AG04450 (cell line): Measurements from ENCODE around the gene ARHGAP35. TPM values are rescaled to one million over a fixed set of nuclear protein-coding genes. Genes with fewer than 3 reads are reported as not detected.

Source experiments
- CTCF ChIA-PET: fragments of 300-600, 350-600 bp; formaldehyde crosslinking; extraction: SDS; loops from one replicate; lab custom pipeline; 2022; ENCODE audit warnings: antibody characterized with exemption, inconsistent platforms; lab: Charles Lee
- POLR2A ChIA-PET: fragments of 350-600 bp; formaldehyde crosslinking; extraction: SDS; loops from one replicate; lab custom pipeline; 2021; ENCODE audit warnings: antibody characterized with exemption, inconsistent platforms; lab: Yijun Ruan, JAX
- DNase-seq: peaks from one replicate; pipeline ENCODE4 v3.0.0-alpha.2; 2011; ENCODE audit warnings: low read depth, low spot score
- H3K27ac ChIP-seq: one replicate; pipeline ENCODE4 v1.5.1; 2012; ENCODE audit warnings: low read depth, low read length, control low read depth
- H3K27me3 ChIP-seq: one replicate; pipeline ENCODE4 v1.6.0; 2012; ENCODE audit warnings: low read length; ENCODE audit not compliant: control insufficient read depth, insufficient read depth
- H3K4me3 ChIP-seq: 2 replicates; pipeline ENCODE4 v1.5.1; 2011; ENCODE audit warnings: mild to moderate bottlenecking, low read depth, low read length, control low read depth
- H3K9me3 ChIP-seq: 2 replicates; pipeline ENCODE4 v1.5.1; 2012; ENCODE audit warnings: low read length; ENCODE audit not compliant: control insufficient read depth, insufficient read depth
- CTCF ChIP-seq: IDR thresholded peaks from 2 replicates; pipeline ENCODE4 v1.5.1; 2011; ENCODE audit warnings: low read depth, low read length, control low read depth, inconsistent platforms
- polyA plus RNA-seq: library from polyadenylated mRNA; depleted of rRNA; stranded (reverse); fragments of >200 nt; gene quantifications from 2 replicates; pipeline ENCODE4 v1.2.3, GENCODE V29; 2011

The ARHGAP35 gene
- polyA plus RNA-seq, 1 experiment, result 28.7 TPM

GRCh38 chr19:46841458-46842083, 19.2 kb upstream of the ARHGAP35 start:
- Histone ChIP-seq H3K9me3 (no peaks in the 10 kb centered on the region), H3K4me3 (no peak overlapping the region), H3K27me3 (no peaks in the 10 kb centered on the region), H3K27ac (no peak overlapping the region)
- DNase-seq, result no peak
- POLR2A ChIA-PET, result interaction anchor here (1.2 to 2.9 kb wide), 3 partner anchors 9 to 53 kb away, joined by 3 to 52 read pairs (median 6); partner anchors contain the start of genes AP2S1 and SLC1A5
- CTCF ChIA-PET, result interaction anchor here (0.6 to 3.9 kb wide), 17 partner anchors 8 to 155 kb away, joined by 3 to 52 read pairs (median 8); partner anchors contain the start of gene AP2S1
- no peak for TF ChIP-seq CTCF

GRCh38 chr19:46842791-46843190, 18.0 kb upstream of the ARHGAP35 start:
- no peaks in the 10 kb centered on the region for H3K9me3 ChIP-seq
- no peak overlapping the region for H3K27ac ChIP-seq
- CTCF ChIA-PET, result interaction anchor here (0.6 to 3.9 kb wide), 3 partner anchors 9 to 149 kb away, joined by 3 to 41 read pairs (median 9); no protein-coding TSS in a partner anchor
- H3K4me3 ChIP-seq, result no peak overlapping the region
- POLR2A ChIA-PET, result interaction anchor here (0.9 kb wide), 1 partner anchor 54 kb away, joined by 3 read pairs; the partner anchor contains the start of gene SLC1A5
- no peaks in the 10 kb centered on the region for H3K27me3 ChIP-seq
- DNase-seq, result no peak
- TF ChIP-seq CTCF, result no peak

- no peak for DNase-seq
- H3K27ac ChIP-seq, result no peak overlapping the region
- no peak overlapping the region for H3K4me3 ChIP-seq
- ChIA-PET CTCF (interaction anchor here (0.9 kb wide), 1 partner anchor 169 kb away, joined by 3 read pairs; no protein-coding TSS in a partner anchor), POLR2A (no interaction called here)
- no peaks in the 10 kb centered on the region for H3K27me3 ChIP-seq
- TF ChIP-seq CTCF, result no peak
- no peaks in the 10 kb centered on the region for H3K9me3 ChIP-seq
These were observed 16.7 kb upstream of the ARHGAP35 start for GRCh38 chr19:46844067-46844489.

GRCh38 chr19:46845959-46846459, 14.8 kb upstream of the ARHGAP35 start:
- no peak overlapping the region for H3K27ac ChIP-seq
- H3K4me3 ChIP-seq, result no peak overlapping the region
- ChIA-PET CTCF (interaction anchor here (1.0 kb wide), 1 partner anchor 88 kb away, joined by 3 read pairs; no protein-coding TSS in a partner anchor), POLR2A (no interaction called here)
- TF ChIP-seq CTCF, result no peak
- H3K9me3 ChIP-seq, result peaks cover 2% of the 10 kb centered on the region; the same call in 1 of the 2 replicates
- H3K27me3 ChIP-seq, result no peaks in the 10 kb centered on the region
- DNase-seq, result no peak

GRCh38 chr19:46847528-46847927, 13.3 kb upstream of the ARHGAP35 start:
- ChIA-PET CTCF (no interaction called here), POLR2A (interaction anchor here (0.6 to 1.2 kb wide), 2 partner anchors 11 to 61 kb away, joined by 3 to 7 read pairs; no protein-coding TSS in a partner anchor)
- no peak overlapping the region for H3K27ac ChIP-seq
- DNase-seq, result no peak
- peaks cover 2% of the 10 kb centered on the region; the same call in 1 of the 2 replicates for H3K9me3 ChIP-seq
- TF ChIP-seq CTCF, result no peak
- no peak overlapping the region for H3K4me3 ChIP-seq
- H3K27me3 ChIP-seq, result no peaks in the 10 kb centered on the region
